Astrocyte (in vitro differentiated cells and primary cell): ENCODE results near the gene RNF157.

Experiments
- EZH2 ChIP-seq: IDR thresholded peaks from 2 replicates; pipeline ENCODE4 v1.6.1; 2012; ENCODE audit warnings: mild to moderate bottlenecking, low read length, inconsistent platforms; ENCODE audit not compliant: insufficient read depth
- TF ChIP-seq, protein P1 (sequence below): IDR thresholded peaks from 2 replicates; pipeline ENCODE4 v1.5.1; 2011; ENCODE audit warnings: low read depth, mild to moderate bottlenecking, inconsistent platforms, low read length, moderate library complexity; ENCODE audit not compliant: insufficient read depth

DNA sequence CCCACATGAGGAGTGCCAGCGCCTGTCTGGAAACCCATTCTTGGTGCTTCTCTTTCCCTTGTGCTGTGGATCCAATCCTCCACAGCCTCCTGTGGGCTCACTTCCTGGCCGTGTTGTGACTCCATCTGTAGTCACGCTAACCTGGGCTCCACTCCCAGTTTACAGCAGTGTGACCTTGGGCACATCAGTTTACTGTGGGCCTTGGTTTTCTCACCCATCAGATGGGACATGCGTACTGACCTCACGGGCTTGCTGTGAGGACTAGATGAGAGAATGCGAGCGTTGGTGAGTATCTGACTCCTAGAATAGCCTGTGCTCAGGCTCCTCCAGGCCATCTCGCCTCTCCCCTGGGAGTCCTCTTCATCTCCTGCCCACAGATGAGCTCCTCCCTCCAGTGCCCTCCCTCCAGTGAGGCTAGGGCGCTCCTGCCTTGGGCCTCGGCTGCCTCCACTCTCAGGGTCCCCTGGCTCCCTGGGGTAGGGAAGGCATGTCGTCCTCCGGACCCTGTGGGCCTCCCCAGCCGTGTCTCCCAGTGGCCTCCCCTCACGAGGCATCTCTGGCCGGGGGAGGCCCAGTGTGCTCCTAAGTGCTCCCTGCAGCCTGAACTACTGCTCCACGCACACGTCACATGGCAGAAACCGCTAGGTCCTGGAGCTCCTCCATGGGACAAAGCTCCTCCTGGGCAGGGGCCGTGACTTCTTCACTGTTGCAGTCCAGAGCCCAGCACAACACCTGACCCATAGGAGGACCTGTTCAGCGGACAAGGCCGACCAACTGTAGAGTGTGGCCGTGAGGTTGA, 94.0 kb downstream of the RNF157 start:
- TF ChIP-seq, protein P1, sequence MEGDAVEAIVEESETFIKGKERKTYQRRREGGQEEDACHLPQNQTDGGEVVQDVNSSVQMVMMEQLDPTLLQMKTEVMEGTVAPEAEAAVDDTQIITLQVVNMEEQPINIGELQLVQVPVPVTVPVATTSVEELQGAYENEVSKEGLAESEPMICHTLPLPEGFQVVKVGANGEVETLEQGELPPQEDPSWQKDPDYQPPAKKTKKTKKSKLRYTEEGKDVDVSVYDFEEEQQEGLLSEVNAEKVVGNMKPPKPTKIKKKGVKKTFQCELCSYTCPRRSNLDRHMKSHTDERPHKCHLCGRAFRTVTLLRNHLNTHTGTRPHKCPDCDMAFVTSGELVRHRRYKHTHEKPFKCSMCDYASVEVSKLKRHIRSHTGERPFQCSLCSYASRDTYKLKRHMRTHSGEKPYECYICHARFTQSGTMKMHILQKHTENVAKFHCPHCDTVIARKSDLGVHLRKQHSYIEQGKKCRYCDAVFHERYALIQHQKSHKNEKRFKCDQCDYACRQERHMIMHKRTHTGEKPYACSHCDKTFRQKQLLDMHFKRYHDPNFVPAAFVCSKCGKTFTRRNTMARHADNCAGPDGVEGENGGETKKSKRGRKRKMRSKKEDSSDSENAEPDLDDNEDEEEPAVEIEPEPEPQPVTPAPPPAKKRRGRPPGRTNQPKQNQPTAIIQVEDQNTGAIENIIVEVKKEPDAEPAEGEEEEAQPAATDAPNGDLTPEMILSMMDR: no peak
- no peak for TF ChIP-seq EZH2
